NCI-H446 (cell line): Measurements from ENCODE around the gene ZBTB43.

Experiments
- DNase-seq, 2 experiments: peaks; one replicate each; lab custom pipeline; 2025; lab: John Stamatoyannopoulos, UW

ZBTB43 gene

GRCh38 chr9:126886034-126886822, 81.4 kb downstream of the ZBTB43 start:
- no peak for DNase-seq

DNA sequence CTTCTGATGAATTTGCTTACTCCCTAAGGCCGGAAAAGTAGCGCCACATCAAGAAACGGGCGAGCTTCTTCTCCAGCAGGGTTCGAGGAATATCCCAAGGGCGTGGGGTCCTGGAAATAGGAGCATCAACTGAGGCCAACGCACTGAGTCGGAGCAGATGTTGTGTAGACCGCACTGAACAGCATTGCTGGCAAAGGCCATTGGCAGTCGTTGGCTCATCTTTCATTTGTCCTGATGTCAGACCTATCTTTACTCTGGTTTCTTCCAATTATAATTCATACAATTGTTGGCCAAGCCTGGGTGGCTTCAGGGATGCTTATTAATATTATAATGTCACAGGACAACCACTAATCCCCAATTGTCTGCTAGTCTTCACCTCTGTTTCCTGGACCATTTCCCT, 82.1 kb downstream of the ZBTB43 start:
- DNase-seq: peak in 1 of 2 experiments; percentile 6
